HEK293 (cell line): ENCODE measurements around the gene KRTAP10-1.
A peak's percentile ranks its signal among the peaks of the same experiment; 100 is the strongest.
"Not testable (repeated sequence)": the region's sequence is repeated elsewhere in the genome, so short reads cannot be mapped to it uniquely, and the experiment has no call there.

Experiments used
- CTCF ChIA-PET: fragments of 350-600 bp; formaldehyde crosslinking; extraction: SDS; loops from one replicate; lab custom pipeline; 2021; ENCODE audit warnings: antibody characterized with exemption; lab: Yijun Ruan, JAX
- POLR2A ChIA-PET: fragments of 300-600 bp; formaldehyde crosslinking; extraction: SDS; loops from one replicate; lab custom pipeline; 2020; ENCODE audit warnings: antibody characterized with exemption, inconsistent platforms; lab: Yijun Ruan, JAX
- H3K27ac ChIP-seq: fragments of 200-500 bp; sonication (Bioruptor generic); 2 replicates; pipeline ENCODE4 v1.5.1; 2014; ENCODE audit warnings: low read depth, low read length, control low read depth, inconsistent platforms; ENCODE audit errors: extremely low read depth
- H3K36me3 ChIP-seq, 2 experiments: fragments of 200-500 bp in 1 of 2; sonication (Bioruptor generic) in 1 of 2; 1 replicate in 1 of 2; 2 replicates in 1 of 2; pipeline ENCODE4 v1.5.1; 2014 to 2017; ENCODE audit warnings: inconsistent platforms in 2 of 2, low read length in 2 of 2; ENCODE audit not compliant: control insufficient read depth in 2 of 2, insufficient read depth in 1 of 2
- H3K4me1 ChIP-seq: fragments of 200-500 bp; sonication (Bioruptor generic); 2 replicates; pipeline ENCODE4 v1.5.1; 2014; ENCODE audit warnings: mild to moderate bottlenecking, low read length, inconsistent platforms; ENCODE audit not compliant: control insufficient read depth, insufficient read depth
- H3K4me3 ChIP-seq: 2 replicates; pipeline ENCODE4 v1.5.1; 2011; ENCODE audit warnings: low read depth, mild to moderate bottlenecking, control low read depth, low read length, moderate library complexity
- H3K9me3 ChIP-seq: fragments of 200-500 bp; sonication (Bioruptor generic); 2 replicates; pipeline ENCODE4 v1.5.1; 2014; ENCODE audit warnings: low read depth, low read length, inconsistent platforms; ENCODE audit not compliant: control insufficient read depth, insufficient read depth
- MEIS1 ChIP-seq: sonication (generic); formaldehyde crosslinking; IDR thresholded peaks from 2 replicates; pipeline ENCODE4 v1.8.1; 2022; ENCODE audit warnings: missing genetic modification reagents, mild to moderate bottlenecking, borderline replicate concordance
- OSR2 ChIP-seq: fragments of 450-650 bp; formaldehyde crosslinking; IDR thresholded peaks from 2 replicates; pipeline ENCODE4 v1.5.1; 2016; ENCODE audit warnings: missing biosample characterization, missing genetic modification characterization
- YY1 ChIP-seq: fragments of 450-650 bp; formaldehyde crosslinking; IDR thresholded peaks from 2 replicates; pipeline ENCODE4 v1.5.1; 2018; ENCODE audit warnings: missing biosample characterization, missing genetic modification characterization
- ZBTB6 ChIP-seq: fragments of 450-650 bp; formaldehyde crosslinking; IDR thresholded peaks from 2 replicates; pipeline ENCODE4 v1.5.1; 2017; ENCODE audit warnings: missing biosample characterization, missing genetic modification characterization
- ZFHX2 ChIP-seq: fragments of 450-650 bp; formaldehyde crosslinking; conservative IDR thresholded peaks from 2 replicates; pipeline ENCODE4 v1.5.1; 2016; ENCODE audit warnings: missing biosample characterization, missing genetic modification characterization
- ZIC2 ChIP-seq: fragments of 450-650 bp; formaldehyde crosslinking; IDR thresholded peaks from 2 replicates; pipeline ENCODE4 v1.5.1; 2016; ENCODE audit warnings: missing biosample characterization, missing genetic modification characterization
- ZNF138 ChIP-seq: fragments of 450-650 bp; formaldehyde crosslinking; IDR thresholded peaks from 2 replicates; pipeline ENCODE4 v1.5.1; 2016; ENCODE audit warnings: missing biosample characterization, missing genetic modification characterization, borderline replicate concordance
- ZNF223 ChIP-seq: fragments of 450-650 bp; formaldehyde crosslinking; IDR thresholded peaks from 2 replicates; pipeline ENCODE4 v1.5.1; 2016; ENCODE audit warnings: missing biosample characterization, missing genetic modification characterization
- ZNF394 ChIP-seq: fragments of 450-650 bp; formaldehyde crosslinking; IDR thresholded peaks from 2 replicates; pipeline ENCODE4 v1.5.1; 2016; ENCODE audit warnings: missing biosample characterization, missing genetic modification characterization, mild to moderate bottlenecking, moderate library complexity, borderline replicate concordance
- ZNF423 ChIP-seq: fragments of 450-650 bp; formaldehyde crosslinking; IDR thresholded peaks from 2 replicates; pipeline ENCODE4 v1.5.1; 2016; ENCODE audit warnings: missing biosample characterization, missing genetic modification characterization
- ZNF580 ChIP-seq: fragments of 450-650 bp; formaldehyde crosslinking; IDR thresholded peaks from 2 replicates; pipeline ENCODE4 v1.5.1; 2016; ENCODE audit warnings: missing biosample characterization, missing genetic modification characterization
- ZNF792 ChIP-seq: fragments of 450-650 bp; formaldehyde crosslinking; IDR thresholded peaks from 2 replicates; pipeline ENCODE4 v1.5.1; 2016; ENCODE audit warnings: missing biosample characterization, missing genetic modification characterization
- ZNF830 ChIP-seq: fragments of 450-650 bp; IDR thresholded peaks from 2 replicates; pipeline ENCODE4 v1.5.0; 2018; ENCODE audit warnings: missing biosample characterization, missing genetic modification characterization, low read depth, mild to moderate bottlenecking, moderate library complexity
- ZNF837 ChIP-seq: fragments of 450-650 bp; formaldehyde crosslinking; IDR thresholded peaks from 2 replicates; pipeline ENCODE4 v1.5.1; 2016; ENCODE audit warnings: missing biosample characterization, missing genetic modification characterization
- ZSCAN23 ChIP-seq: fragments of 450-650 bp; formaldehyde crosslinking; IDR thresholded peaks from 2 replicates; pipeline ENCODE4 v1.5.1; 2016; ENCODE audit warnings: missing biosample characterization, missing genetic modification characterization

The KRTAP10-1 gene

GRCh38 chr21:44550807-44551206 is 10.8 kb upstream of the KRTAP10-1 start (continued):
- TF ChIP-seq YY1 (tag by site-specific recombination), result no peak

GRCh38 chr21:44550285-44550684 is 10.3 kb upstream of the KRTAP10-1 start:
- H3K4me3 ChIP-seq, H3K4me1 ChIP-seq, H3K9me3 ChIP-seq, H3K27ac ChIP-seq, CTCF ChIA-PET, POLR2A ChIA-PET, H3K36me3 ChIP-seq: not testable (repeated sequence)

GRCh38 chr21:44549525-44550211 is 9.7 kb upstream of the KRTAP10-1 start:
- TF ChIP-seq ZFHX2 (tag by site-specific recombination), result 0 out of 2 replicates have a peak, but pooled peaks have one; percentile 8
- TF ChIP-seq ZNF830 (tag by site-specific recombination), result no peak
- TF ChIP-seq ZIC2 (tag by site-specific recombination), result peak; percentile 79
- TF ChIP-seq, all 188 proteins: peak for 2
- ChIA-PET POLR2A (no interaction called here), CTCF (no interaction called here)
- Histone ChIP-seq H3K27ac (no peak overlapping the region), H3K4me1 (no peaks in the 10 kb centered on the region), H3K4me3 (no peak overlapping the region), H3K9me3 (no peaks in the 10 kb centered on the region), H3K36me3 (no peaks in the 10 kb centered on the region)

- H3K4me1 ChIP-seq, result no peaks in the 10 kb centered on the region
- H3K4me3 ChIP-seq, result no peak overlapping the region
- CTCF ChIA-PET, result no interaction called here
- POLR2A ChIA-PET, result no interaction called here
- H3K27ac ChIP-seq, result no peak overlapping the region
- H3K36me3 ChIP-seq, result no peaks in the 10 kb centered on the region
- no peaks in the 10 kb centered on the region for H3K9me3 ChIP-seq
- no peak for TF ChIP-seq ZNF580 (tag by site-specific recombination)
- no peak for TF ChIP-seq OSR2
- TF ChIP-seq ZSCAN23 (tag by site-specific recombination), result no peak
- TF ChIP-seq ZNF837 (tag by site-specific recombination), result no peak
- no peak for TF ChIP-seq ZNF394 (tag by site-specific recombination)
- TF ChIP-seq ZNF792 (tag by site-specific recombination), result no peak
- TF ChIP-seq ZNF830 (tag by site-specific recombination), result no peak
- TF ChIP-seq ZNF138 (tag by site-specific recombination), result no peak
- TF ChIP-seq MEIS1 (CRISPR knock-in tag), result no peak
- no peak for TF ChIP-seq ZBTB6
These were observed 8.9 kb upstream of the KRTAP10-1 start for GRCh38 chr21:44548922-44549321.

GRCh38 chr21:44548381-44548780 is 8.4 kb upstream of the KRTAP10-1 start:
- Histone ChIP-seq H3K36me3 (no peaks in the 10 kb centered on the region), H3K4me3 (no peak overlapping the region), H3K9me3 (no peaks in the 10 kb centered on the region), H3K4me1 (no peaks in the 10 kb centered on the region), H3K27ac (no peak overlapping the region)
- TF ChIP-seq ZNF223 (tag by site-specific recombination) (no peak), ZNF423 (no peak), ZNF792 (tag by site-specific recombination) (no peak)
- ChIA-PET POLR2A (no interaction called here), CTCF (no interaction called here)
